GM23248 (cell line): ENCODE measurements around the gene PLCB1. TPM values are rescaled to one million over a fixed set of nuclear protein-coding genes. Genes with fewer than 3 reads are reported as not detected.

Experiments
- DNase-seq: peaks from one replicate; pipeline ENCODE4 v3.0.0-alpha.2; 2015
- H2AFZ ChIP-seq: fragments of 200-600 bp; sonication (generic); 2 replicates; pipeline ENCODE4 v1.6.1; 2016; ENCODE audit warnings: antibody characterized with exemption
- H3F3A ChIP-seq: fragments of 200-600 bp; sonication (generic); 2 replicates; pipeline ENCODE4 v1.6.1; 2016; ENCODE audit warnings: mild to moderate bottlenecking, antibody characterized with exemption, mixed run types; ENCODE audit not compliant: insufficient read depth
- H3K27ac ChIP-seq: fragments of 200-600 bp; sonication (generic); 2 replicates; pipeline ENCODE4 v1.5.1; 2016; ENCODE audit warnings: mild to moderate bottlenecking
- H3K27me3 ChIP-seq: fragments of 200-600 bp; sonication (generic); replicated peaks from 2 replicates; pipeline ENCODE4 v1.6.1; 2016; ENCODE audit warnings: mild to moderate bottlenecking; ENCODE audit not compliant: insufficient read depth
- H3K36me3 ChIP-seq: fragments of 200-600 bp; sonication (generic); 2 replicates; pipeline ENCODE4 v1.6.1; 2016; ENCODE audit warnings: low read depth, mild to moderate bottlenecking
- H3K4me1 ChIP-seq: fragments of 200-600 bp; sonication (generic); 2 replicates; pipeline ENCODE4 v1.6.1; 2016; ENCODE audit warnings: mild to moderate bottlenecking; ENCODE audit not compliant: insufficient read depth
- H3K4me2 ChIP-seq: fragments of 200-600 bp; sonication (generic); one replicate; pipeline ENCODE4 v1.6.1; 2016; ENCODE audit warnings: mild to moderate bottlenecking; ENCODE audit not compliant: unreplicated experiment
- H3K4me3 ChIP-seq: fragments of 200-600 bp; sonication (generic); 2 replicates; pipeline ENCODE4 v1.5.1; 2016; ENCODE audit warnings: mild to moderate bottlenecking
- H3K79me2 ChIP-seq: fragments of 200-600 bp; sonication (generic); 2 replicates; pipeline ENCODE4 v1.6.1; 2016; ENCODE audit warnings: mild to moderate bottlenecking; ENCODE audit not compliant: insufficient read depth
- H3K9ac ChIP-seq: fragments of 200-600 bp; sonication (generic); 2 replicates; pipeline ENCODE4 v1.6.1; 2016; ENCODE audit warnings: mild to moderate bottlenecking
- H3K9me2 ChIP-seq: fragments of 200-600 bp; sonication (generic); 2 replicates; pipeline ENCODE4 v1.6.1; 2016; ENCODE audit warnings: mixed run types, mild to moderate bottlenecking, moderate library complexity; ENCODE audit not compliant: insufficient read depth
- H3K9me3 ChIP-seq: fragments of 200-600 bp; sonication (generic); one replicate; pipeline ENCODE4 v1.6.1; 2017; ENCODE audit warnings: low read depth
- H4K20me1 ChIP-seq: fragments of 200-600 bp; sonication (generic); 2 replicates; pipeline ENCODE4 v1.6.0; 2016; ENCODE audit not compliant: insufficient read depth
- EZH2 ChIP-seq: fragments of 200-600 bp; sonication (generic); IDR thresholded peaks from 2 replicates; pipeline ENCODE4 v1.6.1; 2018; ENCODE audit warnings: antibody characterized with exemption, mild to moderate bottlenecking; ENCODE audit not compliant: insufficient read depth, poor library complexity, severe bottlenecking
- EZH2phosphoT487 ChIP-seq: fragments of 200-600 bp; sonication (generic); IDR thresholded peaks from 2 replicates; pipeline ENCODE4 v1.6.1; 2018; ENCODE audit warnings: antibody characterized with exemption, moderate library complexity, mild to moderate bottlenecking, low read depth; ENCODE audit not compliant: insufficient read depth
- WGBS, 2 experiments: methylation state at CpG; one replicate each; pipeline ENCODE4 v1.1.6; 2015 to 2017; ENCODE audit warnings: low lambda C conversion rate in 2 of 2, low coverage in 1 of 2; ENCODE audit errors: missing lambda C conversion rate in 2 of 2; 5-methylcytosine and 5-hydroxymethylcytosine counted together
- in situ Hi-C: fragments of 300-500 bp; cut with MboI; formaldehyde crosslinking; loops from 2 replicates; pipeline ENCODE4 v1.15.0; 2020
- polyA plus RNA-seq: library from polyadenylated mRNA; unstranded; fragments of >200 nt; fragmentation: Nextera tagmentation; extraction: Ambion mirVana; gene quantifications from 2 replicates; pipeline ENCODE4 v1.2.1, GENCODE V29; 2016
- total RNA-seq: library from RNA; depleted of rRNA; stranded (reverse); fragments of >200 nt; shearing (Covaris generic); gene quantifications from 2 replicates; pipeline ENCODE4 v1.2.3, GENCODE V29; 2014

PLCB1 gene
- total and polyA plus RNA-seq, 2 experiments from 2014 or later, result 3.7 to 12.8 TPM

GRCh38 chr20:8783734-8784133 lies 651.7 kb downstream of the PLCB1 start:
- in situ Hi-C loops, result loop anchor here (25.0 kb wide), 1 partner anchor 579 kb away; no protein-coding TSS in a partner anchor
- H3K4me1 ChIP-seq, result peaks cover 16% of the 10 kb centered on the region
- H3K79me2 ChIP-seq, result no peaks in the 10 kb centered on the region
- peaks cover 12% of the 10 kb centered on the region; the same call in 1 of the 2 replicates for H3F3A ChIP-seq
- H3K36me3 ChIP-seq, result no peaks in the 10 kb centered on the region
- 46 to 48% methylated on average over 1 of the region's 1 CpG for WGBS, 2 experiments
- H3K9ac ChIP-seq, result no peak overlapping the region
- H3K27me3 ChIP-seq, result no peaks in the 10 kb centered on the region
- no peaks in the 10 kb centered on the region for H4K20me1 ChIP-seq
- no peak overlapping the region for H2AFZ ChIP-seq
- H3K4me3 ChIP-seq, result no peak overlapping the region
- H3K9me2 ChIP-seq, result no peaks in the 10 kb centered on the region
- H3K9me3 ChIP-seq, result no peaks in the 10 kb centered on the region
- no peak overlapping the region for H3K27ac ChIP-seq
- no peak overlapping the region for H3K4me2 ChIP-seq
- DNase-seq, result no peak
- TF ChIP-seq EZH2phosphoT487 (no peak), EZH2 (no peak)

DNA sequence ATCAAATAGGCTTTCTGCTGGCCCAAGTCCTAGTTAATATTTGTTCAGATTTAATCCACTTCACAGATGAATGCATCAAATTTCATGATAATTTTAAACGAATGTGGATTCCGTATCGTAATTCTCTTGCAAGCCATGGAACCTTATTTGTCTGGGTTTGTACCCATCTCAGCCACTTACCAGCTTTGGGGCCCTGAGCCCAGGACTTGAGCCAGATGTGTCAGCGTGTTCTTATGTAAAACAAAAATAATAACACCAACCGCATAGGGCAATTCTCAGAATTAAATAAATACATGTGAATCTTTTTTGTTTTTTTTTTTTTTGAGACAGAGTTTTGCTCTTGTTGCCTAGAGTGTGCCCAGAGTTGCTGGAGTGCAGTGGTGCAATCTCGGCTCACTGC lies 654.3 kb downstream of the PLCB1 start:
- no peaks in the 10 kb centered on the region for H3K9me2 ChIP-seq
- no peaks in the 10 kb centered on the region for H4K20me1 ChIP-seq
- no peak overlapping the region for H3K4me3 ChIP-seq
- no peaks in the 10 kb centered on the region for H3K27me3 ChIP-seq
- WGBS, 2 experiments, result 82 to 84% methylated on average over 6 of the region's 6 CpGs
- H3K9ac ChIP-seq, result no peak overlapping the region
- H3K4me2 ChIP-seq, result no peak overlapping the region
- H3K36me3 ChIP-seq, result no peaks in the 10 kb centered on the region
- no peak overlapping the region for H2AFZ ChIP-seq
- peaks cover 19% of the 10 kb centered on the region for H3K4me1 ChIP-seq
- no peaks in the 10 kb centered on the region for H3K9me3 ChIP-seq
- no peak overlapping the region for H3K27ac ChIP-seq
- no peaks in the 10 kb centered on the region for H3K79me2 ChIP-seq
- H3F3A ChIP-seq, result peaks cover 12% of the 10 kb centered on the region; the same call in 1 of the 2 replicates
- TF ChIP-seq EZH2, result no peak
- no peak for TF ChIP-seq EZH2phosphoT487
- DNase-seq, result no peak
- in situ Hi-C loops, result loop anchor here (25.0 kb wide), 1 partner anchor 576 kb away; no protein-coding TSS in a partner anchor

GRCh38 chr20:8787090-8787489 lies 655.0 kb downstream of the PLCB1 start:
- Histone ChIP-seq H3K79me2 (no peaks in the 10 kb centered on the region), H3K9me3 (no peaks in the 10 kb centered on the region), H3K36me3 (no peaks in the 10 kb centered on the region), H3K9ac (no peak overlapping the region), H3K4me2 (no peak overlapping the region), H4K20me1 (no peaks in the 10 kb centered on the region), H2AFZ (no peak overlapping the region), H3K9me2 (no peaks in the 10 kb centered on the region), H3K4me1 (peaks cover 19% of the 10 kb centered on the region), H3K27me3 (no peaks in the 10 kb centered on the region), H3K4me3 (no peak overlapping the region), H3K27ac (no peak overlapping the region), H3F3A (peaks cover 12% of the 10 kb centered on the region; the same call in 1 of the 2 replicates)
- no peak for DNase-seq
- in situ Hi-C loops, result loop anchor here (25.0 kb wide), 1 partner anchor 575 kb away; no protein-coding TSS in a partner anchor
- 72 to 82% methylated on average over 3 of the region's 3 CpGs for WGBS, 2 experiments
- no peak for TF ChIP-seq EZH2phosphoT487
- TF ChIP-seq EZH2, result no peak

- H3K9ac ChIP-seq, result no peak overlapping the region
- no peak for DNase-seq
- no peak for TF ChIP-seq EZH2
- TF ChIP-seq EZH2phosphoT487, result no peak
- no peaks in the 10 kb centered on the region for H3K9me2 ChIP-seq
- no peak overlapping the region for H2AFZ ChIP-seq
- H3K4me2 ChIP-seq, result no peak overlapping the region
- H4K20me1 ChIP-seq, result no peaks in the 10 kb centered on the region
- peaks cover 3% of the 10 kb centered on the region; the same call in 1 of the 2 replicates for H3F3A ChIP-seq
- no peaks in the 10 kb centered on the region for H3K79me2 ChIP-seq
- H3K4me3 ChIP-seq, result no peak overlapping the region
- H3K36me3 ChIP-seq, result no peaks in the 10 kb centered on the region
- H3K27ac ChIP-seq, result no peak overlapping the region
- in situ Hi-C loops, result loop anchor here (25.0 kb wide), 1 partner anchor 574 kb away; no protein-coding TSS in a partner anchor
- H3K9me3 ChIP-seq, result no peaks in the 10 kb centered on the region
- peaks cover 9% of the 10 kb centered on the region for H3K4me1 ChIP-seq
- WGBS, 2 experiments, result 97 to 98% methylated on average over 2 of the region's 2 CpGs
- no peaks in the 10 kb centered on the region for H3K27me3 ChIP-seq
Observed at GRCh38 chr20:8788275-8788674, 656.2 kb downstream of the PLCB1 start.

DNA sequence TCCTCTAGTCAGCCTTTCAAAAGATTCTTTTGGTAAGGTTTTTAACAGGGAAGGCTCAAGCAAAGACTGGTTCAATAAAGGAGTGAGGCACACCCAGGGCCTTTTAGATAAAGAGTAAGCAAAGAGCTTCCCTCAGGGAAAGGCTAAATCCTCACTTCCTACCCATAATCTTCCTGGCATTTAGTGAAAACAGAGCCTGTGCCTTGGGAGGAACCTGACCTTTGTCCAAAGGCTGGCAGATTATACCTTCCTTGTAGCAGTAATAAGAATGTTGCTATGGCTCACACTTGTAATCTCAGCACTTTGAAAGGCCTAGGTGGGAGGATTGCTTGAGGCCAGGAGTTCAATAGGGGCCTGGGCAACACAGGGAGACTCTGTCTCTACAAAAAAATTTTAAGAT lies 656.8 kb downstream of the PLCB1 start:
- Histone ChIP-seq H3K36me3 (no peaks in the 10 kb centered on the region), H3K9me3 (no peaks in the 10 kb centered on the region), H3K4me2 (no peak overlapping the region), H3F3A (no peaks in the 10 kb centered on the region), H3K27me3 (no peaks in the 10 kb centered on the region), H2AFZ (no peak overlapping the region), H3K4me3 (no peak overlapping the region), H4K20me1 (no peaks in the 10 kb centered on the region), H3K9ac (no peak overlapping the region), H3K4me1 (peaks cover 4% of the 10 kb centered on the region), H3K79me2 (no peaks in the 10 kb centered on the region), H3K9me2 (no peaks in the 10 kb centered on the region), H3K27ac (no peak overlapping the region)
- no peak for TF ChIP-seq EZH2phosphoT487
- no peak for TF ChIP-seq EZH2
- in situ Hi-C loops, result loop anchor here (25.0 kb wide), 1 partner anchor 573 kb away; no protein-coding TSS in a partner anchor
- no peak for DNase-seq
